ENCODE data around the gene DKKL1.

GRCh38 chr19:49419173-49419572 is 55.5 kb downstream of the DKKL1 start:
- TF ChIP-seq CTCF (IDR thresholded peaks at IDR 0.05) (no peak), TCF7 (CRISPR knock-in tag; IDR thresholded peaks at IDR 0.05; ENCODE audit: low read depth) (no peak)
